D721Med (cell line): ENCODE data around the gene GLUL.

ENCODE experiments used
- DNase-seq: peaks from one replicate; pipeline ENCODE4 v3.0.0; 2011; ENCODE audit warnings: low spot score; ENCODE audit not compliant: insufficient read length
- FAIRE-seq: peaks from 2 replicates; lab custom pipeline; 2011; peaks lifted over from hg19 to GRCh38; lab: Jason Lieb, UNC
- CTCF ChIP-seq: IDR thresholded peaks from 2 replicates; pipeline ENCODE4 v1.5.1; 2012; ENCODE audit warnings: mild to moderate bottlenecking, control low read depth; ENCODE audit not compliant: insufficient read depth; ENCODE audit errors: missing control alignments

Gene GLUL

GRCh38 chr1:182387566-182387965 lies 4.0 kb downstream of the GLUL start:
- no peak for FAIRE-seq
- no peak for TF ChIP-seq CTCF
- no peak for DNase-seq

GRCh38 chr1:182386980-182387379 lies 4.6 kb downstream of the GLUL start:
- no peak for TF ChIP-seq CTCF
- FAIRE-seq (no peak), DNase-seq (no peak)

- FAIRE-seq (no peak), DNase-seq (no peak)
- TF ChIP-seq CTCF, result no peak
Observed at GRCh38 chr1:182385885-182386853, 5.4 kb downstream of the GLUL start.

GRCh38 chr1:182384387-182384960 lies 7.1 kb downstream of the GLUL start:
- DNase-seq (no peak), FAIRE-seq (no peak)
- no peak for TF ChIP-seq CTCF

- FAIRE-seq (no peak), DNase-seq (no peak)
- no peak for TF ChIP-seq CTCF
Observed at GRCh38 chr1:182383934-182384333, 7.7 kb downstream of the GLUL start.

GRCh38 chr1:182383037-182383661 lies 8.4 kb downstream of the GLUL start:
- DNase-seq (no peak), FAIRE-seq (no peak)
- TF ChIP-seq CTCF, result no peak
